Panc1 (cell line): ENCODE data around the gene CSF1R. TPM values are rescaled to one million over a fixed set of nuclear protein-coding genes. Genes with fewer than 3 reads are reported as not detected.

Experiments
- ATAC-seq: fragments of 200-7000 bp; cut with Tn5 transposase; 2 replicates; pipeline ENCODE4 v1.9.1; 2020; ENCODE audit warnings: mild to moderate bottlenecking, moderate library complexity
- BruUV-seq: library from RNA; stranded (reverse); fragments of 400-500 nt; replicated peaks from 2 replicates; lab custom pipeline; 2021; lab: Mats Ljungman, UMichigan
- CTCF ChIA-PET: fragments of 300-600 bp; sonication (Branson Sonifier 250); formaldehyde crosslinking; loops from one replicate; lab custom pipeline; 2022; ENCODE audit warnings: antibody characterized with exemption; lab: Charles Lee
- POLR2A ChIA-PET: fragments of 300-600 bp; sonication (Branson Sonifier 250); formaldehyde crosslinking; loops from one replicate; lab custom pipeline; 2022; ENCODE audit warnings: antibody characterized with exemption; lab: Charles Lee
- DNase-seq: peaks from one replicate; pipeline ENCODE4 v3.0.0-alpha.2; 2010; ENCODE audit warnings: low read depth, low spot score
- H3K27ac ChIP-seq: 2 replicates; pipeline ENCODE4 v1.5.1; 2011; ENCODE audit warnings: mild to moderate bottlenecking, low read length, inconsistent platforms
- H3K27me3 ChIP-seq: fragments of 200-500 bp; sonication (Bioruptor generic); 2 replicates; pipeline ENCODE4 v1.6.0; 2014; ENCODE audit warnings: low read length, inconsistent platforms; ENCODE audit not compliant: control insufficient read depth, insufficient read depth
- H3K36me3 ChIP-seq: fragments of 200-500 bp; sonication (Bioruptor generic); 2 replicates; pipeline ENCODE4 v1.5.1; 2014; ENCODE audit warnings: inconsistent platforms, mild to moderate bottlenecking, low read length, moderate library complexity; ENCODE audit not compliant: control insufficient read depth, insufficient read depth
- H3K4me1 ChIP-seq: 2 replicates; pipeline ENCODE4 v1.5.1; 2011; ENCODE audit warnings: inconsistent platforms, mild to moderate bottlenecking, low read length, moderate library complexity; ENCODE audit not compliant: control insufficient read depth, insufficient read depth
- H3K4me3 ChIP-seq, 2 experiments: 2 replicates each; pipeline ENCODE4 v1.5.1; 2011 to 2012; ENCODE audit warnings: low read depth in 2 of 2, low read length in 2 of 2, mild to moderate bottlenecking in 2 of 2, inconsistent platforms in 1 of 2, moderate library complexity in 1 of 2
- H3K9me3 ChIP-seq: fragments of 200-500 bp; sonication (Bioruptor generic); 2 replicates; pipeline ENCODE4 v1.5.1; 2014; ENCODE audit warnings: low read depth, mild to moderate bottlenecking, inconsistent platforms, low read length, moderate library complexity; ENCODE audit not compliant: control insufficient read depth, insufficient read depth
- POLR2AphosphoS5 ChIP-seq: IDR thresholded peaks from 2 replicates; pipeline ENCODE4 v1.6.1; 2012; ENCODE audit warnings: mild to moderate bottlenecking, low read depth, low read length, moderate library complexity
- SIN3A ChIP-seq: IDR thresholded peaks from 2 replicates; pipeline ENCODE4 v1.6.1; 2012; ENCODE audit warnings: low read depth, mild to moderate bottlenecking, low read length, moderate library complexity, borderline replicate concordance; ENCODE audit not compliant: insufficient read depth
- TCF7L2 ChIP-seq: IDR thresholded peaks from 2 replicates; pipeline ENCODE4 v1.6.1; 2011; ENCODE audit warnings: mild to moderate bottlenecking, low read depth, low read length, inconsistent platforms
- in situ Hi-C: cut with HindIII; loops from 2 replicates; pipeline ENCODE4 v1.10.0; 2016; ENCODE audit warnings: low sequenced_read_pairs, low pct_unique_long_range_greater_than_20kb
- intact Hi-C: fragments of 100-400 bp; cut with micrococcal nuclease; formaldehyde crosslinking; loops from one replicate; pipeline ENCODE4 v1.10.0; 2022; ENCODE audit not compliant: unreplicated experiment
- total RNA-seq: library from RNA; stranded (reverse); gene quantifications from one replicate; pipeline ENCODE4 v1.2.1, GENCODE V29; 2021; ENCODE audit not compliant: unreplicated experiment
- TF ChIP-seq, protein P1 (sequence below): fragments of 450-650 bp; IDR thresholded peaks from 2 replicates; pipeline ENCODE4 v1.5.1; 2017; ENCODE audit warnings: mild to moderate bottlenecking
- TF ChIP-seq, protein P2 (sequence below), 2 experiments: IDR thresholded peaks; 2 replicates each; pipeline ENCODE4 v1.6.1; 2011 to 2012; ENCODE audit warnings: low read depth in 2 of 2, control low read depth in 1 of 2, low read length in 1 of 2, mild to moderate bottlenecking in 1 of 2, moderate library complexity in 1 of 2; ENCODE audit not compliant: insufficient read depth in 1 of 2

Gene CSF1R
- total RNA-seq, 1 experiment from 2014 or later: 0.05 TPM

DNA sequence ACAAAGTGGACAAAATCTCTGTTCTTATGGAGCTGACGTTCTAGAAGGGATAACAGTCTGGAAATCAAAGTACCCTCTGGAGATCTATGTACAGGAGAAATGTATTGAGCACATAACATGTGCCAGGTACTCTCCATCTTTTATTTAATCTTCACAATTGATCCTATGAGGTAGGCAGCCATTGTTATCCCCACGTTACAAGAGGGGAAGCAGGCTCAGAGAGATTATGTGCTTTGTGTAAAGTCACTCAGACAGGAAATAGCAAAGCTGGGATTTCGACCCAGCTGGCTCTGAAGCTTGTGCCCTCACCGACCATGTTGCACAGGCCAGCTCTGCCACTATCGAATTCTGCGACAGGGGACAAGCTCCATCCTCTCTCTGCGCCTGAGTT, 47.8 kb upstream of the CSF1R start:
- ChIA-PET CTCF (no interaction called here), POLR2A (no interaction called here)
- H3K36me3 ChIP-seq: no peaks in the 10 kb centered on the region
- no peaks in the 10 kb centered on the region for H3K9me3 ChIP-seq
- no peak for TF ChIP-seq TCF7L2
- H3K4me1 ChIP-seq: peaks cover 20% of the 10 kb centered on the region
- no peak for ATAC-seq
- in situ Hi-C loops (no loop called here), intact Hi-C loops (no loop called here)
- no peak overlapping the region for H3K4me3 ChIP-seq
- BruUV-seq: no TSS peak
- H3K27me3 ChIP-seq: no peaks in the 10 kb centered on the region
- no peak for DNase-seq
- no peak overlapping the region for H3K27ac ChIP-seq

DNA sequence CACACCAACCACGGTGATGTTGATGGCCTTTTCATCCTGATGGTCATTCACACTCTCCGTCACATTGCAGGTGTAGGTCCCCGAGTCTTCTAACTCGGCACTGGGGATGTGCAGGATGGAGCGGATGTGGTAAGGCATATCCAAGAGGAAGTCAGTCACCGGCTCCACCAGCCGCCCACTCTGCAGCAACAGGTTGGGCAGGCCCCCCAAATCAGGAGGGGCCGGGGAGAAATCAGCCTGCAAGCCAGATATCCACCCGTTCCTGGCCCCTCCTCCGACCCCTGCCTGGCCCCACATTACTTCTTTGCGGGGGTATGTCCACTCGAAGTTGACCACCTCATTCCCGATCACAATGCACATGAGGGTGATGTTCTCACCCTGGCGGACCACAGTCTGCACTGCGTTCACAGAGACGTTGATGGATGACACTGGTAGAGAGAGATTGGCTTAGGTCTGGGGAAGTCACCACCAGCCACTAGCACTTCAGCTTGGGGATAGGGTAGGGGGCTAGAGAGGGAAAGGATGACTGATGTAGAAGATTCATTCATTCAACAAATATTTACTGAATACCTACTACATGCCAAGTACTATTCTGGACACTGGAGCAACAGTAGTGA, 47.3 kb upstream of the CSF1R start:
- CTCF ChIA-PET: no interaction called here

DNA sequence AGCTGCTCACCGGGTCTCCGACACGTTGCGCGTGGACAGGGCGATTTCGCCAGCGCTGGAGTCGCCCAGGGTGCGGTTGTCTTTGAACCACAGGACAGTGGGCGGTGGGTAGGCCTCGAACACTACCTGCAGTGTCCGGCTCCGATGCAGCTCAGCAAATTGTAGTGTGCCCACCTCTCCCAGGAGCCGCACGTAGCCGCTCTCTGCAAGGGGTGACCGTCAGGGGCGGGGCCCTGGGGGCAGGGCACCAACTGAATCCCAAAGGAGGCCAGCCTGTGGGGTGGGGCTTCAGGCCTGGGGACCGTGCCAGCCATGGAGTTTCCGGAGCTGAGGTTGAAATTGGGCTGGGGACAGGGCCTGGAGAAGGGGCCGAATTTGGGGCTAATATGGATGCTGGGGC, 46.4 kb upstream of the CSF1R start:
- Histone ChIP-seq H3K4me3 (no peak overlapping the region), H3K27me3 (no peaks in the 10 kb centered on the region), H3K36me3 (no peaks in the 10 kb centered on the region), H3K9me3 (no peaks in the 10 kb centered on the region), H3K4me1 (peaks cover 11% of the 10 kb centered on the region), H3K27ac (no peak overlapping the region)
- no peak for DNase-seq
- no TSS peak for BruUV-seq
- intact Hi-C loops (no loop called here), in situ Hi-C loops (no loop called here)
- no peak for TF ChIP-seq POLR2AphosphoS5
- TF ChIP-seq, protein P1, sequence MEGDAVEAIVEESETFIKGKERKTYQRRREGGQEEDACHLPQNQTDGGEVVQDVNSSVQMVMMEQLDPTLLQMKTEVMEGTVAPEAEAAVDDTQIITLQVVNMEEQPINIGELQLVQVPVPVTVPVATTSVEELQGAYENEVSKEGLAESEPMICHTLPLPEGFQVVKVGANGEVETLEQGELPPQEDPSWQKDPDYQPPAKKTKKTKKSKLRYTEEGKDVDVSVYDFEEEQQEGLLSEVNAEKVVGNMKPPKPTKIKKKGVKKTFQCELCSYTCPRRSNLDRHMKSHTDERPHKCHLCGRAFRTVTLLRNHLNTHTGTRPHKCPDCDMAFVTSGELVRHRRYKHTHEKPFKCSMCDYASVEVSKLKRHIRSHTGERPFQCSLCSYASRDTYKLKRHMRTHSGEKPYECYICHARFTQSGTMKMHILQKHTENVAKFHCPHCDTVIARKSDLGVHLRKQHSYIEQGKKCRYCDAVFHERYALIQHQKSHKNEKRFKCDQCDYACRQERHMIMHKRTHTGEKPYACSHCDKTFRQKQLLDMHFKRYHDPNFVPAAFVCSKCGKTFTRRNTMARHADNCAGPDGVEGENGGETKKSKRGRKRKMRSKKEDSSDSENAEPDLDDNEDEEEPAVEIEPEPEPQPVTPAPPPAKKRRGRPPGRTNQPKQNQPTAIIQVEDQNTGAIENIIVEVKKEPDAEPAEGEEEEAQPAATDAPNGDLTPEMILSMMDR: no peak
- TF ChIP-seq TCF7L2: no peak
- TF ChIP-seq, protein P2, sequence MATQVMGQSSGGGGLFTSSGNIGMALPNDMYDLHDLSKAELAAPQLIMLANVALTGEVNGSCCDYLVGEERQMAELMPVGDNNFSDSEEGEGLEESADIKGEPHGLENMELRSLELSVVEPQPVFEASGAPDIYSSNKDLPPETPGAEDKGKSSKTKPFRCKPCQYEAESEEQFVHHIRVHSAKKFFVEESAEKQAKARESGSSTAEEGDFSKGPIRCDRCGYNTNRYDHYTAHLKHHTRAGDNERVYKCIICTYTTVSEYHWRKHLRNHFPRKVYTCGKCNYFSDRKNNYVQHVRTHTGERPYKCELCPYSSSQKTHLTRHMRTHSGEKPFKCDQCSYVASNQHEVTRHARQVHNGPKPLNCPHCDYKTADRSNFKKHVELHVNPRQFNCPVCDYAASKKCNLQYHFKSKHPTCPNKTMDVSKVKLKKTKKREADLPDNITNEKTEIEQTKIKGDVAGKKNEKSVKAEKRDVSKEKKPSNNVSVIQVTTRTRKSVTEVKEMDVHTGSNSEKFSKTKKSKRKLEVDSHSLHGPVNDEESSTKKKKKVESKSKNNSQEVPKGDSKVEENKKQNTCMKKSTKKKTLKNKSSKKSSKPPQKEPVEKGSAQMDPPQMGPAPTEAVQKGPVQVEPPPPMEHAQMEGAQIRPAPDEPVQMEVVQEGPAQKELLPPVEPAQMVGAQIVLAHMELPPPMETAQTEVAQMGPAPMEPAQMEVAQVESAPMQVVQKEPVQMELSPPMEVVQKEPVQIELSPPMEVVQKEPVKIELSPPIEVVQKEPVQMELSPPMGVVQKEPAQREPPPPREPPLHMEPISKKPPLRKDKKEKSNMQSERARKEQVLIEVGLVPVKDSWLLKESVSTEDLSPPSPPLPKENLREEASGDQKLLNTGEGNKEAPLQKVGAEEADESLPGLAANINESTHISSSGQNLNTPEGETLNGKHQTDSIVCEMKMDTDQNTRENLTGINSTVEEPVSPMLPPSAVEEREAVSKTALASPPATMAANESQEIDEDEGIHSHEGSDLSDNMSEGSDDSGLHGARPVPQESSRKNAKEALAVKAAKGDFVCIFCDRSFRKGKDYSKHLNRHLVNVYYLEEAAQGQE (IDR thresholded peaks at IDR 0.05; ENCODE audit: insufficient read depth in 1 of 2, low read depth in 2 of 2, low read length in 1 of 2): no peak
- no peak for TF ChIP-seq SIN3A
- CTCF ChIA-PET: interaction anchor here (0.9 kb wide), 1 partner anchor 34 kb away, joined by 6 read pairs; the partner anchor contains the start of gene CDX1
- POLR2A ChIA-PET: no interaction called here
- ATAC-seq: no peak

More for the DNA sequence above, 47.3 kb upstream of the CSF1R start:
- DNase-seq (no peak), ATAC-seq (no peak)
- no peaks in the 10 kb centered on the region for H3K9me3 ChIP-seq
- no TSS peak for BruUV-seq
- intact Hi-C loops (no loop called here), in situ Hi-C loops (no loop called here)
- no peaks in the 10 kb centered on the region for H3K36me3 ChIP-seq
- TF ChIP-seq, protein P2 (IDR thresholded peaks at IDR 0.05; ENCODE audit: insufficient read depth in 1 of 2, low read depth in 2 of 2, low read length in 1 of 2): no peak
- TF ChIP-seq, protein P1: no peak
- TF ChIP-seq POLR2AphosphoS5: no peak
- H3K4me3 ChIP-seq: no peak overlapping the region
- POLR2A ChIA-PET: no interaction called here
- H3K4me1 ChIP-seq: peaks cover 16% of the 10 kb centered on the region
- H3K27me3 ChIP-seq: no peaks in the 10 kb centered on the region
- no peak overlapping the region for H3K27ac ChIP-seq
